ENCODE measurements around the gene ATRX.

DNA sequence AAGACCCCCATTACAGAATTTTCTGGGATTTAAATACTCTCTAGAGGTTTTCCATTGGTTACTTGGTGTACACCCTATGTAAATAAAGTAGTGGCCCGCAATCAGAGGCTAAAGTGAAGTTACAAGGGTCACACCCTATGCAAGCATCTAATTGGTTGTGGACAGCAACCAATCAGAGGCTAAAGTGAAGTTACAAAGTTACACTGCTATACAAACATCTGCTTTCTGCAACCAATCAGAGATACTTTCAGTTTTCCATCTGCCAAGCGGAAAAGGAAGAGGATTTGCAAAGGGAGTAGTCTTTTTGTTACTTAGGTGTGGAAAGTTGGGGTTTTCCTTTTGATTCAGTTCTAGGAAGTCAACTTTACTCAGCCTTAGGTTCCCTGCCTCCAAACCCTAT is 2.0 kb upstream of the ATRX start:
- TF ChIP-seq GATA3 (IDR thresholded peaks at IDR 0.05; ENCODE audit: low read depth, low read length), result no peak
- TF ChIP-seq GATA2 (IDR thresholded peaks at IDR 0.05; ENCODE audit: low read depth, low read length), result no peak
